H1 (cell line): ENCODE results near the gene RELA. TPM values are rescaled to one million over a fixed set of nuclear protein-coding genes. Genes with fewer than 3 reads are reported as not detected.

Experiments used
- CBX5 ChIP-seq: fragments of 300-800, 300-1000 bp; sonication (generic); IDR thresholded peaks from 2 replicates; pipeline ENCODE4 v1.7.1; 2016; ENCODE audit warnings: antibody characterized with exemption, low read length, low read depth
- CBX8 ChIP-seq: fragments of 300-800, 300-1000 bp; sonication (generic); IDR thresholded peaks from 2 replicates; pipeline ENCODE4 v1.7.1; 2016; ENCODE audit warnings: low read depth, low read length, borderline replicate concordance
- CEBPB ChIP-seq: IDR thresholded peaks from 2 replicates; pipeline ENCODE4 v1.6.1; 2012; ENCODE audit warnings: low read depth, low read length
- GABPA ChIP-seq: IDR thresholded peaks from 2 replicates; pipeline ENCODE4 v1.6.1; 2011; ENCODE audit warnings: mild to moderate bottlenecking, low read length, moderate library complexity, borderline replicate concordance; ENCODE audit not compliant: insufficient read depth
- KDM1A ChIP-seq: fragments of 200-600, 300-600 bp; sonication (generic); IDR thresholded peaks from 2 replicates; pipeline ENCODE4 v1.7.1; 2016; ENCODE audit warnings: mild to moderate bottlenecking, low read length, borderline replicate concordance
- KDM5A ChIP-seq: fragments of 200-600 bp; IDR thresholded peaks from 2 replicates; pipeline ENCODE4 v1.7.1; 2012; ENCODE audit warnings: mild to moderate bottlenecking, low read length, inconsistent platforms, mixed read lengths
- POLR2AphosphoS5 ChIP-seq: IDR thresholded peaks from 2 replicates; pipeline ENCODE4 v1.6.1; 2011; ENCODE audit warnings: low read depth, low read length
- RFX5 ChIP-seq: IDR thresholded peaks from 2 replicates; pipeline ENCODE4 v1.6.1; 2011; ENCODE audit warnings: low read depth, low read length, improper control_type of control experiment, borderline replicate concordance
- SUZ12 ChIP-seq: fragments of 200-600 bp; sonication (generic); IDR thresholded peaks from 2 replicates; pipeline ENCODE4 v1.6.1; 2012; ENCODE audit warnings: mild to moderate bottlenecking, inconsistent platforms, low read length, moderate library complexity, mixed read lengths
- TCF12 ChIP-seq: IDR thresholded peaks from 2 replicates; pipeline ENCODE4 v1.6.1; 2011; ENCODE audit warnings: low read depth, mild to moderate bottlenecking, low read length
- polyA plus RNA-seq, 7 experiments: library from polyadenylated mRNA; depleted of rRNA in 3 of 7; stranded (reverse) in 5 of 7; unstranded in 2 of 7; fragments of >200 nt in 5 of 7; fragments of 200-250 nt in 2 of 7; gene quantifications; 1 replicate in 5 of 7; 2 replicates in 1 of 7; 4 replicates in 1 of 7; pipeline versions ENCODE4 v1.2.1 to v1.2.3, GENCODE V29; 2011 to 2013; ENCODE audit warnings: missing spikeins in 2 of 7, mixed read lengths in 2 of 7
- total RNA-seq: library from RNA; stranded (reverse); fragmentation: NEBNext Ultra II Directional; extraction: Animal tissue kit (Norgen Biotek cat#: 25700); gene quantifications from 2 replicates; pipeline ENCODE4 v1.2.1, GENCODE V29; 2021
- TF ChIP-seq, protein P1 (sequence below): IDR thresholded peaks from 2 replicates; pipeline ENCODE4 v1.6.1; 2012; ENCODE audit warnings: low read length, inconsistent platforms

Gene RELA
- total and polyA plus RNA-seq, 2 of the 8 experiments (the other 6 are each of a cell fraction or from before 2014, with no cell fraction given) = 21.9 to 27.5 TPM

- no peak for TF ChIP-seq POLR2AphosphoS5
- no peak for TF ChIP-seq KDM5A
- TF ChIP-seq CBX8 = no peak
- no peak for TF ChIP-seq CEBPB
- no peak for TF ChIP-seq CBX5
- no peak for TF ChIP-seq SUZ12
- TF ChIP-seq KDM1A = no peak
- TF ChIP-seq, protein P1, sequence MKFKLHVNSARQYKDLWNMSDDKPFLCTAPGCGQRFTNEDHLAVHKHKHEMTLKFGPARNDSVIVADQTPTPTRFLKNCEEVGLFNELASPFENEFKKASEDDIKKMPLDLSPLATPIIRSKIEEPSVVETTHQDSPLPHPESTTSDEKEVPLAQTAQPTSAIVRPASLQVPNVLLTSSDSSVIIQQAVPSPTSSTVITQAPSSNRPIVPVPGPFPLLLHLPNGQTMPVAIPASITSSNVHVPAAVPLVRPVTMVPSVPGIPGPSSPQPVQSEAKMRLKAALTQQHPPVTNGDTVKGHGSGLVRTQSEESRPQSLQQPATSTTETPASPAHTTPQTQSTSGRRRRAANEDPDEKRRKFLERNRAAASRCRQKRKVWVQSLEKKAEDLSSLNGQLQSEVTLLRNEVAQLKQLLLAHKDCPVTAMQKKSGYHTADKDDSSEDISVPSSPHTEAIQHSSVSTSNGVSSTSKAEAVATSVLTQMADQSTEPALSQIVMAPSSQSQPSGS = no peak
- no peak for TF ChIP-seq GABPA
- no peak for TF ChIP-seq TCF12
- no peak for TF ChIP-seq RFX5
These were observed 34.3 kb upstream of the RELA start (continued) for GRCh38 chr11:65696802-65697552.
